Measurements from ENCODE around the gene USP27X. TPM values are rescaled to one million over a fixed set of nuclear protein-coding genes. Genes with fewer than 3 reads are reported as not detected.

The USP27X gene
- 2.5 and 2.9 TPM in 2 replicates for total RNA-seq (2014; rRNA removed; shearing (Covaris generic))

- DNase-seq = peak; percentile 73 to 76
- Histone ChIP-seq H3K4me3 (peak within 1 kb of the TSS; percentile 67), H3K27ac (peak within 1 kb of the TSS; percentile 23), H3K36me3 (no peaks in the 10 kb centered on the region), H3K4me1 (no peaks in the 10 kb centered on the region), H3K27me3 (no peaks in the 10 kb centered on the region), H3K9me3 (replicated peaks) (no peaks in the 10 kb centered on the region)
Observed at GRCh38 chrX:49878834-49879655, at the start of gene USP27X. USP27X (plus strand) TSS chrX:49879484; CDS start chrX:49880308, 824 bp downstream.

DNA sequence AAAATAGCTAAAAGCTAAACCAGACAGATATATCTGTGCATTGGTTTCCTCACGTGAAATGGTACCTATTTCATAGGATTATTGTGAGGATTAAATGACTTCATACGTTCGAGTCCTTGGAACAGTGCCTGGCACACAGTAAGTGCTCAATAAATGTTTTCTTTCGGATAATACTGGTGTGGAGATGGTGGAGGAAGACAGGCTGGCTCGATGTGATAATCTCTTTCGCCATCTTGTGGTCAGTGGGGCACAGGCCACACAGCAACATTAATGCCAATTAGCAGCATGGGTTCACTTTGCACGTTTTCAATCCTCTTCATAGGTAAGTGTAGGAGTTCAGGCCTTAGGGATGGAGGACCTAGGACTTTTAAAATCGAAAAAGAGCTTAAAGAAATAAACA, 40.9 kb upstream of the USP27X start:
- no peaks in the 10 kb centered on the region for H3K36me3 ChIP-seq
- H3K4me1 ChIP-seq = no peaks in the 10 kb centered on the region
- no peak overlapping the region for H3K27ac ChIP-seq
- no peak overlapping the region for H3K4me3 ChIP-seq
- DNase-seq = peak in 1 of 2 experiments; percentile 40
- no peaks in the 10 kb centered on the region for H3K9me3 ChIP-seq (replicated peaks)
- H3K27me3 ChIP-seq = no peaks in the 10 kb centered on the region

- no peaks in the 10 kb centered on the region for H3K4me1 ChIP-seq
- no peaks in the 10 kb centered on the region for H3K27me3 ChIP-seq
- no peak overlapping the region for H3K4me3 ChIP-seq
- no peaks in the 10 kb centered on the region for H3K9me3 ChIP-seq (replicated peaks)
- H3K27ac ChIP-seq = no peak overlapping the region
- H3K36me3 ChIP-seq = no peaks in the 10 kb centered on the region
- DNase-seq = peak; percentile 60 to 62
Observed at GRCh38 chrX:49840679-49841078, 38.6 kb upstream of the USP27X start.

DNA sequence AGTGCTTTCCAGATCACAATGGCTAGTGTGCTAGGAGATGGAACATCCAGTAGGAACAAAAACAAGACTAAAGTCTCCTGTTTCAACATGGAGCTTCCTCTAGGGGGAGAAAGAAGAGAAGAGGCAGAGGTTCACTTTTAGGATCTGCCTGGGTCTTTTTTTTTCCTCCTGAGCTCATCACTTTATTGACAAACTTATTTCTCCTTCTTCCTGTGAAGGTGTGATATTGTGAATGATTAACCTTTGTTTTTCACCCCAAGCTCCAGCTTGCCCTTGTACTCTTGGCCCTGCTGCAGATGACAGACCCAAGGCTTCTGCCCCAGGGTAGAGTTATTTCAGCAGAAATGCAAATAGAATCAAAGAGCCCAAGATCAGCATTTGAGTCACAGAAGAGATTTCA, 36.7 kb upstream of the USP27X start:
- DNase-seq = no peak
- H3K4me1 ChIP-seq = no peaks in the 10 kb centered on the region
- no peak overlapping the region for H3K4me3 ChIP-seq
- H3K9me3 ChIP-seq (replicated peaks) = no peaks in the 10 kb centered on the region
- no peaks in the 10 kb centered on the region for H3K27me3 ChIP-seq
- H3K36me3 ChIP-seq = no peaks in the 10 kb centered on the region
- no peak overlapping the region for H3K27ac ChIP-seq

DNA sequence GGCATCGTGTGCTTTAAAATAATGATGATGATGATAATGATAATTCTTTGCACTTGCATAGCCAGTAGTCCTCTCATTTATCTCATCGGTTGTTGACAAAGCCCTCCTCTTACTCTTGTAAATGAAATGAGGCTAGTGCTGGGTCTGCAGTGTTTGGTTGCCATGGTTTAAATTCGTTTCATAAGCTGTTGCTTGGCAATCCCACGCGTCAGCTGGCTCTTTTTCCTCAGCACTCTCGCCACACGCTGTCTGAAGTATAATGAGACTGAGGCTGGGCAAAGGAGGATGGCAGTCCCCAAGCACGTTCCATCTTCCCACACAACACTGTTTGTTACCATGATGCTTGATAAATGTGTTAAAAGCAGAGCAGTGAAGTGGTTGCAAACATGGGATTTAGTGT, 34.7 kb upstream of the USP27X start:
- no peaks in the 10 kb centered on the region for H3K36me3 ChIP-seq
- no peak overlapping the region for H3K4me3 ChIP-seq
- no peaks in the 10 kb centered on the region for H3K9me3 ChIP-seq (replicated peaks)
- DNase-seq = no peak
- H3K4me1 ChIP-seq = no peaks in the 10 kb centered on the region
- H3K27ac ChIP-seq = no peak overlapping the region
- H3K27me3 ChIP-seq = no peaks in the 10 kb centered on the region

DNA sequence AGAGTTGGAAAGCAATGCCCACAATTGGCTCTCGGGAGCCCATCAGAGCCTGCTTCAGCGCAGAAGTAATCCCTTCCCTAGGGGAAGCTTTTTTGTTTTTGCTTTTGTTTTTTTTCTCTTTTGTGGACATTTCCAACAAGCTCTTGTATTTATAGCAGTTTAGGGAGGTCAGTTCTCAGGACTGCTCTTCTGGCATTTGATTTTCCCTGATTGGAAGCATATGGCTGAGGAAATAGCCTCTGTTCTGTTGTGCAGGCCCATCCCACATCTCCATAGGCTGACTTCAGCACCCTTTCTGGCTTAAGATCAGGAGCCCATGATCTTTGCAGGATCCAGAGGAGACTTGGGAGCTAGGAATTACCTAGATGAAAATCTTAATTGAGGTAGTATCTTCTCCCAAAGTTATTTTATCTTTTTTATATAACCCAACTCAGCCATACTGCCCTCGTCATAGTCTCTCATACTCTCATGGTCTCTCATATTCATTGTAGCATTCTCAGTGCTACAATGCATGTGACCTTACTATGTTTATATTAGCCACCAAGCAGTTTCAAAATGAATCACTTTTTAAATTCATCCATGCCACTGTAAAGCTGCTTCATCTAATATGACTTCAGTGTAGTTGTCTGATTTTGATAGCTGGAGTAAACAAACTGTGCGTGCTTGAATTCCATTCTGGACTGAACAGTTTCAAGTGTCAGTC, 33.4 kb upstream of the USP27X start:
- Histone ChIP-seq H3K9me3 (replicated peaks) (no peaks in the 10 kb centered on the region), H3K27me3 (no peaks in the 10 kb centered on the region), H3K27ac (no peak overlapping the region), H3K4me3 (no peak overlapping the region), H3K36me3 (no peaks in the 10 kb centered on the region), H3K4me1 (no peaks in the 10 kb centered on the region)
- DNase-seq = no peak

- no peak for DNase-seq
- Histone ChIP-seq H3K4me3 (no peak overlapping the region), H3K27ac (no peak overlapping the region), H3K9me3 (replicated peaks) (no peaks in the 10 kb centered on the region), H3K36me3 (no peaks in the 10 kb centered on the region), H3K4me1 (no peaks in the 10 kb centered on the region), H3K27me3 (no peaks in the 10 kb centered on the region)
Observed at GRCh38 chrX:49846522-49846921, 32.8 kb upstream of the USP27X start.

DNA sequence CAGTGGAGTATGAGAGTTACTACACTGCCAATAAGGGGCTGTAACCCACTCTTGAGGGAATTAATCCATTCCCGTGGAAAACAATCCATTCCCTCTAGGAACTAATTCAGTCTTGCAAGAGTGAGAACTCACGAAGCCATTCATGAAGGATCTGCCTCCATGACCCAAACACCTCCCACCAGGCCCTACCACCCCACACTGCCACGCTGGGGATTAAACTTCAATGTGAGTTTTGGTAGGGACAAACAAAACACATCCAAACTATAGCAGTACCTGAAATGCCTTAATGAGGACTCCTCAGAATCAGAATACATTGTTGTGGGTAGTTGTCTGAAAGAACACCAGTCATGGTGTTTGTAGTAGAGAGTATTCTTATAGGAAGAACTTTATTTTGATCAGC, 31.0 kb upstream of the USP27X start:
- H3K4me1 ChIP-seq = no peaks in the 10 kb centered on the region
- no peaks in the 10 kb centered on the region for H3K36me3 ChIP-seq
- H3K27me3 ChIP-seq = no peaks in the 10 kb centered on the region
- no peaks in the 10 kb centered on the region for H3K9me3 ChIP-seq (replicated peaks)
- H3K4me3 ChIP-seq = no peak overlapping the region
- DNase-seq = no peak
- no peak overlapping the region for H3K27ac ChIP-seq

GRCh38 chrX:49850028-49850427, 29.3 kb upstream of the USP27X start:
- DNase-seq = no peak
- H3K4me1 ChIP-seq = no peaks in the 10 kb centered on the region
- H3K9me3 ChIP-seq (replicated peaks) = no peaks in the 10 kb centered on the region

GRCh38 chrX:49853661-49854060, 25.6 kb upstream of the USP27X start:
- DNase-seq = no peak
- no peaks in the 10 kb centered on the region for H3K27me3 ChIP-seq
- H3K4me3 ChIP-seq = no peak overlapping the region
- no peaks in the 10 kb centered on the region for H3K9me3 ChIP-seq (replicated peaks)
- H3K27ac ChIP-seq = no peak overlapping the region
- no peaks in the 10 kb centered on the region for H3K4me1 ChIP-seq
- no peaks in the 10 kb centered on the region for H3K36me3 ChIP-seq

More at GRCh38 chrX:49850028-49850427, 29.3 kb upstream of the USP27X start:
- Histone ChIP-seq H3K27ac (no peak overlapping the region), H3K27me3 (no peaks in the 10 kb centered on the region), H3K4me3 (no peak overlapping the region), H3K36me3 (no peaks in the 10 kb centered on the region)

GRCh38 chrX:49856819-49857218, 22.5 kb upstream of the USP27X start:
- Histone ChIP-seq H3K4me3 (no peak overlapping the region), H3K27me3 (no peaks in the 10 kb centered on the region), H3K9me3 (replicated peaks) (no peaks in the 10 kb centered on the region), H3K4me1 (no peaks in the 10 kb centered on the region), H3K36me3 (no peaks in the 10 kb centered on the region), H3K27ac (no peak overlapping the region)
- DNase-seq = no peak

DNA sequence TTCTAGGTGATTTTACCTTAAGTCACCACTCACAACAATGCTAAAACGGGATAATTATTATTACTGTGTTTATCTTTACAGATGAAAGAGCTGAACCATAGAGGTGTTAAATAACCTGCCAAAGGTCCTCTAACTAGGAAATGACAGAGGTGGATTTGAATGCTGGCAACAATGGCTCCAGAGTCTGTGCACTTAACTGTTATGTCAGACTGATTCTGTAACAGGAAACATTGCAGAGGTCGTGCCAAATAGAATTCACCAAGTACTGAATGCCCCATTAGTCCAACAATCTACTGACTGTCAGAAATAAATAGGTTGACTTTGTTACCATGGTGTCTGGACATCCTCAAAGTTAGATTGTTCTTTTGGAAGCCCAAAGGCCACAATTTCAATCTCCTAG, 20.9 kb upstream of the USP27X start:
- DNase-seq = no peak
- no peaks in the 10 kb centered on the region for H3K9me3 ChIP-seq (replicated peaks)
- no peaks in the 10 kb centered on the region for H3K4me1 ChIP-seq
- H3K4me3 ChIP-seq = no peak overlapping the region
- no peaks in the 10 kb centered on the region for H3K27me3 ChIP-seq
- no peak overlapping the region for H3K27ac ChIP-seq
- no peaks in the 10 kb centered on the region for H3K36me3 ChIP-seq

DNA sequence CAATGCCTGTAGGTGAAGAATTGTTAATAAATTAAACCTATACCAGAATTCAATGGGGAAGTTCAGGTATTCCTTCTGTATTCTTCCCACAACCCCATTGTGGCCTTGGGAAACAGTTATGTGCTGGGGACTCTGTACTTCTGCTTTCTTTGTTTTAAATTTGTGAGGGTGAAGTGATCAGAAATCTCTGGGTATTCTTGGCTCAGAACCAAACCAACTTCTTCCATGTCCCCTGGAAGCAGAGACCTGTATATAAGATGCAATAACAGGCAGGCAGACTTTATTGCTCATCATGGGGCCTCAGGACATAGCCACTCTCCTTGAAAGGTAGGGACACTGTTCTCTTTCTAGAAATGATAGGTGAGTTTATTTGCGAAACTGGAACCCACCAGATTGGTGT, 19.8 kb upstream of the USP27X start:
- H3K9me3 ChIP-seq (replicated peaks) = no peaks in the 10 kb centered on the region
- no peaks in the 10 kb centered on the region for H3K36me3 ChIP-seq
- no peak overlapping the region for H3K4me3 ChIP-seq
- no peaks in the 10 kb centered on the region for H3K27me3 ChIP-seq
- H3K27ac ChIP-seq = no peak overlapping the region
- DNase-seq = no peak
- H3K4me1 ChIP-seq = no peaks in the 10 kb centered on the region

DNA sequence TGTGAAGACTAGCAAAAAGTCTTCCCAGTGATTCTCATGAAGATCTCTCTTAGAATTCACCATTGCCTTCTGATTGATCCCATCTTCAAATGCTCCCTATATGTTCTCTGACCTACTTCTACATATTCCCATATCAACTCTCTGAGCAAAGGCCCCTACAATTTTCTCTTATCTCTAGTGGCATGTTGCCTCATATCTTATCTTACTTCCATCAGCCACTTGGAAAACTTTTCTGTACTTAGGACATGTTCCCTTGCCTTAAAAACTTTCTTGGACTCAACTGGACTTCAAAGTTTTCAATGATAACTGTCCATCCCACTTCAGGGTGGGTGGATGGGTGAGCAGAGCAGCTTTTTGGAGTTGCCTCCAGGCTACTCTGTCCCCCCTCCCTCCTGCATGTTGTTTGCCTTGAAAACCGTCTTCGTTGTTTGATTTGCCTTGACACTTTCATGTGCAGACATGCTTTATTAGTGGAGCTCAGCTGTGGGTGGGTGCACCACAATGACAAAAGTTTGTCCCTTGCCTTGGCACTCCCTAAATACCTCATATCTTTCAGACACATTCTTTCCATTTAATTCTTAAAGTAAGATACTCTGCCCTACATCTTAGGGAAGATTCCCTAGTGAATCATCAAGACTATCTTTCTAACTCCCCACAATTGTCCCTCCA, 18.3 kb upstream of the USP27X start:
- Histone ChIP-seq H3K4me1 (no peaks in the 10 kb centered on the region), H3K4me3 (no peak overlapping the region), H3K27me3 (no peaks in the 10 kb centered on the region), H3K27ac (no peak overlapping the region), H3K9me3 (replicated peaks) (no peaks in the 10 kb centered on the region), H3K36me3 (no peaks in the 10 kb centered on the region)
- DNase-seq = no peak

DNA sequence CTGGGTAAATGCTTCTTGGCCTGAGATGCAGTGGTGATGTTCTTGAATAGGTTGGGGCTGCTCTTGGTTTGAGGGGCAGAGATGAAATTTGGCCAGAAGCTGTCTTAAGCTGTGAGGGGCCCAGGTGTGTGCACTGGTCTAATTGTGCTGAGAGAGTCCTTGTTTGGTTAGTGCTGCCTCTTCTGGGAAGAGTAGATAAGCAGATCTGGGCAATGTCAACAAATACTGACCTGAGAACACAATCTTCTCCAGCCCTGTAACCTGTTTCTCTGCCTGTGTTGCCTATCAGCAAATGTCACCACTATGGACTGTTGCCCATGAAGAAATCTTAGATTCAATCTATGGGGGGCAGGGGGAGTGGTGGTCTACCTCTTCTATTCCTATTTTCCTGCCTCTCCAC, 17.2 kb upstream of the USP27X start:
- DNase-seq = no peak
- Histone ChIP-seq H3K4me3 (no peak overlapping the region), H3K4me1 (no peaks in the 10 kb centered on the region), H3K27me3 (no peaks in the 10 kb centered on the region), H3K36me3 (no peaks in the 10 kb centered on the region), H3K27ac (no peak overlapping the region), H3K9me3 (replicated peaks) (no peaks in the 10 kb centered on the region)

All from SJCRH30 (cell line).